HG02981 (cell line): ENCODE measurements around the gene CCL2.

Experiments used
- ATAC-seq: cut with Tn5 transposase; IDR thresholded peaks from one replicate; pipeline ENCODE4 v1.9.1; 2021; ENCODE audit warnings: mild to moderate bottlenecking, moderate library complexity; ENCODE audit not compliant: unreplicated experiment

Gene CCL2

DNA sequence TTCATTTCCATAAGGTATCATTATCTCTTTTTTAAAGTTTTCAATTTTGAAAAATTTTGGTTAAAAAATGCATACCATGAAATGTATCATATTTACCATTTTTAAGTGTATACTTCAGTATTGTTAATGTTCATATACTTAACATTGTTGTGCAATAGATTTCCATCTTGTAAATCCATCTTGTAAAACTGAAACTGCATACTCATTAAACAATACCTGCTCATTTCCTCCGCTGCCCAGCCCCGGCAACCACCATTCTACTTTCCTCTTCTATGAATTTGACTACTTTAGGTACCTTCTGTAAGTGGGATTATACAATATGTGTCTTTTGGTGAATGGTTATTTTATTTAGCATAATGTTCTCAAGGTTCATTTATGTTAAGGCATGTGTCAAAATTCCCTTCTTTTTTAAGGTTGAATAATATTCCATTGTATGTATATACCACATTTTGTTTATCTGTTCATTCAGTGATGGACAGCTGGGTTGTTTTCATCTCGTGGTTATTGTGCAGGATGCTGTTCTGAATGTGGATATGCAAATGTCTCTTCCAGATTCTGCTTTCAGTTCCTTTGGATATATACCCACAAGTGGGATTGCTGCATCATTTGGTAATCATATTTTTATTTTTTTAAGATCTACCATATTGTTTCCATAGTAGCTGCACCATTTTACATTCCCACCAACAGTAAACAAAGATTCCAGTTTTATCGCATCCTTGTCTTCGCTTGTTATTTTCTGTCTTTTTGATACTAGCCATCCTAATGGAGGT is 6.7 kb downstream of the CCL2 start:
- ATAC-seq, result no peak

GRCh38 chr17:34265711-34266110 is 10.6 kb downstream of the CCL2 start:
- ATAC-seq, result no peak

DNA sequence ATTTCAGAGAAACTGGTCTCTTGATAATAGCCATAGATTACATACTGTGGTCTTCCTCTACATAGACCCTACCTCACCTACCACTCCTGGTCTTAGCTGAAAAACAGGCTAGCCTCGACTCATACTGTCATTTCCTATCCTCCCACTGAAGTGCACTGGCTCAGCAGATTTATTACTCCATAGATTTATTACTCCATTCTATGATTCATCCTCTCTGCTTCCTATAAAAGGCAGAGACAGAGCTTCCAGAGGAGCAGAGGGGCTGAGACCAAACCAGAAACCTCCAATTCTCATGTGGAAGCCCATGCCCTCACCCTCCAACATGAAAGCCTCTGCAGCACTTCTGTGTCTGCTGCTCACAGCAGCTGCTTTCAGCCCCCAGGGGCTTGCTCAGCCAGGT is 14.9 kb downstream of the CCL2 start, which contains the start of gene CCL7:
Gene CCL7, plus strand, starts transcription at position 253 of the 400 bp plus-strand sequence. Its CDS starts 70 bp downstream, at position 323.
- no peak for ATAC-seq

DNA sequence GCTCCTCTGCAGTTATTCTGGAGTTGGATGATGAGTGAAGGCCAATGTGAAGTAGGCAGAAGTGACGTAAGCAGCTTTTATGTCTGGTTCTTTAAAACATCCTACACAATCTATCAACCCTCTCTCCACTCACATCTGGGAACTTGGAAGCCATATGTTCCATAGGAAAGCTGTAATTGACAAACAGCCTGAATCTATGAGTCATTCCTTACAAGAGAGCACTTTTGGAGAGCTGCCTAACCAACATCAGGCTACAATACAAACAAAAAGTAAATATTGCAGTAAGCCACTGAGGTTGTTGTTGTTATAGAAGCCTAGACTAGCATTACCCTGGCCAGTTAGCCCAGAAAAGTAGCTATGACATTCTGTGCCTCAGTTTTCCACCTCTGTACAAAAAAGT is 20.8 kb downstream of the CCL2 start:
- no peak for ATAC-seq

- ATAC-seq, result no peak
These were observed 21.7 kb downstream of the CCL2 start for GRCh38 chr17:34276826-34277225.

GRCh38 chr17:34283571-34283970 is 28.5 kb downstream of the CCL2 start:
- ATAC-seq, result no peak

DNA sequence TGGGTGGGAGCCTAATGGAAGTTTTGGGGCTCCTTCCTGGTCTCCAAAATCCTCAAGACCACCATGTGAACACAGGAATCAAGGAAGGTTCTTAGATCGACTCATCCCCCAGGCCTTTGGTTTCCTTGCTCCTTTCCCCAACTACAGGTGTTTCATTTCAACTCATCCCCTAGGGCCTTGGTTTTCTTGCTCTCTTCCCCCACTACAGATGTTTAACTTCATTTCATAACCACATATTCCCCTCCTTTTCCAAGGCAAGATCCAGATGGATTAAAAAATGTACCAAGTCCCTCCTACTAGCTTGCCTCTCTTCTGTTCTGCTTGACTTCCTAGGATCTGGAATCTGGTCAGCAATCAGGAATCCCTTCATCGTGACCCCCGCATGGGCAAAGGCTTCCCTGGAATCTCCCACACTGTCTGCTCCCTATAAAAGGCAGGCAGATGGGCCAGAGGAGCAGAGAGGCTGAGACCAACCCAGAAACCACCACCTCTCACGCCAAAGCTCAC is 30.3 kb downstream of the CCL2 start, which contains the start of gene CCL11:
Gene CCL11, plus strand, starts transcription at position 457 of the 507 bp plus-strand sequence. CDS start 67 bp downstream, outside the sequence.
- ATAC-seq, result no peak

DNA sequence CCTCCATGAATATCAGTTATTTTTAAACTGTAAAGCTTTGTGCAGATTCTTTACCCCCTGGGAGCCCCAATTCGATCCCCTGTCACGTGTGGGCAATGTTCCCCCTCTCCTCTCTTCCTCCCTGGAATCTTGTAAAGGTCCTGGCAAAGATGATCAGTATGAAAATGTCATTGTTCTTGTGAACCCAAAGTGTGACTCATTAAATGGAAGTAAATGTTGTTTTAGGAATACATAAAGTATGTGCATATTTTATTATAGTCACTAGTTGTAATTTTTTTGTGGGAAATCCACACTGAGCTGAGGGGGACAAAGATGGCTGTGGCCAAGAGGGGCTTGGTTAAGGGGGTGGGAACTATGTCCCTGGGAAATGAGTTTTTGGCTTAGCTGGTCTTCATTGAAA is 32.8 kb downstream of the CCL2 start:
- no peak for ATAC-seq

GRCh38 chr17:34290586-34290985 is 35.5 kb downstream of the CCL2 start:
- ATAC-seq, result no peak

GRCh38 chr17:34291721-34292348 is 36.8 kb downstream of the CCL2 start:
- no peak for ATAC-seq

GRCh38 chr17:34299027-34299426 is 43.9 kb downstream of the CCL2 start:
- no peak for ATAC-seq

- ATAC-seq, result no peak
These were observed 45.0 kb downstream of the CCL2 start for GRCh38 chr17:34299956-34300577.

DNA sequence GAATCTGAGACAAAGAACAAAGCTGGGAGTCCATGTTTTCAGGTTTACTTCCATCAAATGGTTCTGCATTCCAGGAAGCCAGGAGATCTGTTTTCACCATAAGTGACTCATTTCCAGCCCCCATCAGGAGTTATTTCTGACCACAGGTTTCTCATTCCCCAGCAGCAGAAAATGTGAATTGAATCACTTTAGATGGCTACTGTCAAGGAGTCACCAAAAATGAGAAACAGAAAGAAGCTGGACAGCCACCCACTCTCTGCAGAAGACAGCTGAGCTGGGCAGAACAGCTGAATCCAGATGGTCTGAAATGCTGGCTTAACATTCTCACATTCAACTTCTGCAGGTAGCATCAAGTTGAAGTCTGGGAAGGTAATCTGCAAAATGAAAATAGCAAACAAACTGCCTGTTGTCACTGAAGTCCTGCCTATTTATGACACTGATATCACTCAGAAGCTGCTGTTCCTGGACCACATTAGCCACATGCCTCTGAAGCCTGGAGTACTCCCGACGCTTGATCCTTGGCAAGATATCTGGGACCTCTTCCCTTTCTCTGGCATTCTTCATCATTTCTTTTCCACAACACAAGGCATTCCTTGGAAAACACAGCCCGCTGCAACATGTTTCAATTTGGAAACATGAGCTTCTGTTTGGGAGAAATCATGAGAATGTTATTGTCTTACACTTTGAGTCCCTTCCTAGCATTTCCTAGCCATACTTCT is 45.7 kb downstream of the CCL2 start:
- no peak for ATAC-seq

DNA sequence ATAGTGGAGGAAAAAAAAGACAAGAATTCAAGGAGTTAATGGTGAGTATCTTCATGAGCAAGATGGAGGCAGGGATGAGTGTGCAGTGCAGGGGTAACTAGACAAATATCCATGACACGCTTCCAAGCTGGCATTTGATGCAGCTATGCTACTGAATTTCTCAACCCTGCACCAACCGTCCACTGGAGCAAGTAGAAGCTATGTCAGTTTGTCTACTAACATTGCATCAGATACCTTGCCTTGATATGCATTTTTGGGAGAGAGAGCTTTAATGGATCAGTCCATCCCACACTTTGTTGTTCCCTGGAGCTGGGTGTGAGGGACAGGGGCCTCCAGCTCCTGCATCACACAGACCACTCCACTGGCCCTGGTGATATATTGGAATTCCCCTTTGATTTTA is 46.9 kb downstream of the CCL2 start:
- ATAC-seq, result no peak

GRCh38 chr17:34302636-34303035 is 47.6 kb downstream of the CCL2 start:
- ATAC-seq, result no peak

DNA sequence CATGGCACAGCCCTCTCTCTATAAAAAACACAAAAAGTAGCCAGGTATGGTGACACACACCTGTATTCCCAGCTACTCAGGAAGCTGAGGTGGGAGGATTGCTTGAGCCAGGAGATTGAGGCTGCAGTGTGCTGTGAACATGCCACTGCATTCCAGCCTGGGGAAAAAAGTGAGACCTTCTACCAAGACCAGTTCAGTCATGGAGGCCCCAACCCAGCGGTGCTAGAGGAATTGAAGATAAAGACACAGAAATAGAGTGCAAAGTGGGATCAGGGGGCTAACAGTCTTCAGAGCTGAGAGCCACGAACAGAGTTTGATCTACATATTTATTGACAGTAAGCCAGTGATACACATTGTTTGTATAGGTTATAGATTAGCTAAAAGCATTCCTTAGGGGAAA is 48.5 kb downstream of the CCL2 start:
- no peak for ATAC-seq

GRCh38 chr17:34305061-34305460 is 50.0 kb downstream of the CCL2 start:
- no peak for ATAC-seq

GRCh38 chr17:34305606-34306005 is 50.5 kb downstream of the CCL2 start:
- ATAC-seq, result no peak

GRCh38 chr17:34306466-34306865 is 51.4 kb downstream of the CCL2 start:
- ATAC-seq, result no peak
